ENCODE results near the gene DSG2.

The DSG2 gene

GRCh38 chr18:31558567-31558966 is 60.6 kb downstream of the DSG2 start:
- no peak for DNase-seq

DNA sequence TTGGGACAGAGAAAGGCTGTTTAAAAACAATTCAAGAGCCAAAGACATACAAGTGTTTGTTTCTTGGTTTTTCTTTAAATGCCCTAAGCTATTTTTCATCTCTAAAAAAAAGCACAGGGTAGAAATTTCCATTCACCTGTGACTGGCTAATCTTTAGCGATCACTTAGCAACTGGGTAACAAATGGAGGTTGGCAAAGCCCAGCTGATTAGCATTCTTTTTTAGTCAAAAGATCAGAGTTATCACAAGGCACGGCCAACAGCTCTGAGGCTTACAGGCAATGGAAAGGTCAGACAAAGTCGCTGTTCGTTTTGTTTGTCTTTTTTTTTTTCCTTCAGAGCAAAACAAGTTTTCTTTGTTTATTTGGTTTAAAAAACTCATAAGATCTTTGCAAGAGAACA is 64.7 kb downstream of the DSG2 start:
- no peak for DNase-seq

DNA sequence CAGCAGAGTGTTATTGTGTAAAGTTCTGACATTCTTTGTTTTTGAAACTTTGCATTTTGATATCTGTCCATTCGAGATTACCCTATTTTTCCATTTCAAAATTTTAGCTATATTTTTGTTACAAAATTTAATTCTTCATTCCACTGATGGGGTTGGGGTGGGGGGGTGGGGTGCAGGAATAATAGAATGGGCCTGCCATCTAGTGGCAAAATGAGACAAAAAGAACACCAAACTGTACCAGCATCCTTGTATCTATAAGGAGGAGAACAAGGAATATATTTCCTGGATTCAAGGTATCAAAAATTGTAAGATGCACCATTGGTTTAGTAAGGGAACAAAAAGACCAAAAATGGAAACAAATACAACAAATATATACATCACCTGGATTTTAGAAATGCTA is 65.8 kb downstream of the DSG2 start:
- DNase-seq = no peak

DNA sequence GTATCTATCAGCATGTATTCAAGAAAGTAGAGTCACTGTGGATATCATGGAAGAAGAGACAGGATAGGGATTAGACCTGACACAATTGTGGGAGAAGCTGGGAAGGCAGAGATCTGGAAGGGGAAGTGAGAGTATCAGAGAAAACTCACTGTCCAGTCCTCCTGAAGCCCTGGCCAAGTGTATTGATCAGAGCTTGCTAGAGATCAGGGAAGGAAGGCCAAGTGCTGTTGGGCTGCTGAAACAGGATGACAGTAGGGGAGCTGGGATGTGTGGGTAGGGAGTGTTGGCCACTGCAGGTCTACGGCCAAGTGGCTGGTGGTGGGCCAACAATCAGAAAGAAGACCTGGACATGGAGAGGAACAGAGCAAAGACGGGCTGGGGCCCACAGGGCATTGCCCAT is 67.4 kb downstream of the DSG2 start:
- no peak for DNase-seq

- DNase-seq = no peak
These were observed 68.0 kb downstream of the DSG2 start for GRCh38 chr18:31565782-31566512.

DNA sequence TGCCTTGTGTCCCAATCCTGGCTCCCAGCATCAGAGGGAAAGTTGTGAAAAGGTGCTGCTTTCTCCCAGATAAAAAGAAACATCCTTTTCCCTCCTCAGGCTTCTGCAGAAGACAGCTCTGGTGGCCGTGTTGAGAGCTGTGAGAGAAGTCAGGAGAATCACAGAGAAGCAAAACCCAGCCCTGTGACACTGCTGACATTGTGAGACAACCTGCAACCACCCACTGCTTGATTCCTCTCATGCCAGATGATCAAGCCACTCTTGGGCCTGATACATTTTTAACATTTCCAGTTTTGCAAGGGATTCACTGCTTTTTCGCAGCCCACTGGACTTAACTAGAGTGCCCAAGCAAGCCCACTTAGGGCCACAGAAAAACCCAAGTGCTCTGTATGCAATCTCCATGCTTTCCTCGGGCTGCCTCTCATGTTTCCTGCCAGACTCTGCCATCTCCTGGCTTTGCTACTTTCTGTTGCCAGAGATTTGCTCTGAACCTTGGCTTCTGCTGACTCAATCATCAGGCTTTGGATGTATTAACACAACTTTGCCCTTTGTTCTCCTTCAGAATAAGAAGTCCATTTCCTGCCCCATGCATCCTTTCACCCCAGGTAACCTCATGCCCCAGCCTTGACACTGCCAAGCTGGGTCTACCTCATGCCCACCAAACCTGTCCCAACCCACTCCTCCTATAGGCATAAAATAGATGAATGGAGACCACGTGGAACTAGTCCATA is 68.8 kb downstream of the DSG2 start:
- no peak for DNase-seq

DNA sequence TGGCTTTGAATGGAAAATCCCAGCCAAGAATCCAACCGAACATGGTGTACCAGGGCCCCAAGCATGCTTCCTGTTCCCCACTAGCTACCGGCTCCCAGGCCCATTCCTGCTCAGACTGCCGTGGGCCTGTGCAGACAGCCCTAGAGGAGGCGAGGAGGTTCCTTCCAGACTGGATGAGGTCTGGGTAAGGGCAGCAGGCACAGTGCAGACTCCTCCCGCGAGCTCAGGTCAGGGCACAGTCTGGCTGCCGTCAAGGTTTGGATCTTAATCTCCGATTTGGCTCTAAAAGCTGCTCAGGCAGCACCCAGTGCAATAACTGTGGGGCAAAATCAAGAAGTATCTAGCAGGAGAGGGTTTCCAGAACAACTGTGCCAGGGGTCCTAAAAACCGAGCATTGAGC is 74.4 kb downstream of the DSG2 start:
- DNase-seq = no peak

- DNase-seq = no peak
These were observed 75.1 kb downstream of the DSG2 start for GRCh38 chr18:31573051-31573450.

DNA sequence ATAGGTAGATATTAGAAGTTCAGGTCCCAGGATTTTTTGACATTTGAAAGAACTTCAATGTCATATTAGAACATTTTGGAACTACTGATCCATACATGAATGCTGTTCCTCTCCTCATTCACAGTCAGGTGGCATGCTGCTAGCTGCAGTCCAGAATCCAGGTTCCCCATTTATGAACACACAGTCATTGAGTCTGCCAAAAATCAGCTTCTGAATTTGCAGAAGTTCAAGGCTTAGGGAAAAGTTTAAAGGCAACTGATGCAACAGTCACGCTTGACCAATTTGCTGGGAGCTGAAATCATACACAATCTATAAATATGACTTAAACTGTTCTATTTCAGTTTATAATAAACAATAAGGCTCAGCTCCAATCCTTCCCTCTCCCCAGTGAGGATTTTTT is 76.4 kb downstream of the DSG2 start:
- DNase-seq = no peak

DNA sequence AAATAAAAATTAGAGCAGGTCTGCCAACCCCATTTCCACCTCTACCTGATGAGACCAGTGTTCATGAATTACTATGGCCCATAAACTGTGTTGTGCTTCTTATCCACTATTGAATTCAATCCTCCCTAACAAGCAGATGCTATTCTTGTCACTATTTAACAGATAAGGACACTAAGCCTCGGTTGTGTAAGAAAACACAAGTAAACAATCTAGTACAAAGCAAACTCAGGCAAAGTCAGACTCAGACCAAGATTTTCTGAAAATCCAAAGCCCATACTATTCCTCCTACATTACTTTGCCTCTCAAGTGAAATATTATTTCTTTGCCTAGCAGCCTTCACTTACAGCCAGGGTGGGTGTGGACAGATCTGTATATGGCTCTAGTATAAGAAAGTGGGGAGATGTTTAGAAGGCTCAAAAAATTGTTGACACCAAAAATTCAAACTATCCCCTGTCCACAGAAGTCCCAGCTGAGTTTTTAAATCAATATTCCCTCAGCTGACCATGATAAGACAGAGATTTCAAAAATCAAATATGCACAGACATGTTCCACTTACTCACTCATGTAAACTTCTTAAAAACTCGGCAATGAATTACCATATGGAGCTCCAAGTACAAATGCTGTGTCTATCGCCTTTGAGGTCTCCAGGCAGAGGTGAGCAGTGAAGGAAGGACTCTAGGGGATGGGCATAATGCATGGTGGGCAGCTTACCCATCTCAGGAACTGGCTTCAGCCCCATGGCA is 77.7 kb downstream of the DSG2 start:
- DNase-seq = no peak

- no peak for DNase-seq
These were observed 78.7 kb downstream of the DSG2 start for GRCh38 chr18:31576670-31577069.

DNA sequence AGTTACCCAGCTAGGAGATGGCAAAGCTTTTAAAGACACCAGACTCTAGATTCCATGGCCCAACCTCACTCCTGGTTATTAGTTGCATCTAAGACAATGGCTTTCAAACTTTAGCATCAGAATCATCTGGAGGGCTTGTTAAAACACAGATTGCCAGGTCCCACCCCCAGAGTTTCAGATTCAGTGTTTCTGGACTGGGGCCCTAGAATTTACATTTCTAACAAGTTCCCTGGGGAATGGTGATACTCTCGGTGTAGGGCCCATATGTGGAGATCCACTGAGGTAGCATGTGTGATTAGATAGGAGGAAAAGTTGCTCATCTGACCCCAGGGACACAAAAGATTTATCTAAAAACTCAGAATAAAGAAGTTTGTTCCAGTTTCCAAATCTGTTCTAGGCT is 79.2 kb downstream of the DSG2 start:
- no peak for DNase-seq

DNA sequence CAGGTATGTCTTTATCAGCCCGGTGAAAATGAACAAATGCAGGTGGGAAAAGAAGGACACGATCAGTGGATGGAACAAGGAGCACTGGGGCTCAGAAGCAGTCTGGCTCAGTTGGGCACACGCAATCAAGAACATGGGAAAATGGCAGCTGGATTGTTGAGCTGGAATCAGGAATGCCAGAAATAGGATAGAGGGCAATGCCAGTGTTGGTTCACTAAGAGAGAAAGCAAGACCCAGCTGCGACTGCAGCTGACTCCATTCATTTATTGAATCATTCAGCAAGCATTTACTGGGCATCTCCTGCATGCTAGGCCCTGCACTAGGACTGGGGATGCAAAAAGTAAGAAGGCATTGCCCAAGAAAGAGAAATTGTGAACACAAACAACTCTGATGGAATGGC is 80.1 kb downstream of the DSG2 start:
- no peak for DNase-seq

DNA sequence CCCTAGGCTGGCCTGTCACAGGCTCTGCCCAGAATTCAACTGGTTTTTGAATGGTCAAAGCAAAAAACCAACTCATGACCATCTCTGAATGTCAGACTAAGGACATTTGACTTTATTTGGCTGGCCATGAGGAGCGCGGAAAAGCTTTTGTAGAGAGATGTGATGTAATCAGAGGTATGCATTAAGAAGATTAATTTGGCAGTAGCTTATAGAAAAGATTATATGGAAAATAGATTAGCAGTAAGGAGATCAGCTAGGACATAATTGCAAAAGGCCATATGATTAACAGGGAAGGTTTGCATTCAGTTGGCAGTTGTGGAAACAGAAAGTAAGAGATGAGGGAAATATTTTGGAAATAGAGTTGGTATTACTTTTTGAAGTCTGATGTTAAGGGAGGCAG is 81.4 kb downstream of the DSG2 start:
- DNase-seq = no peak

DNA sequence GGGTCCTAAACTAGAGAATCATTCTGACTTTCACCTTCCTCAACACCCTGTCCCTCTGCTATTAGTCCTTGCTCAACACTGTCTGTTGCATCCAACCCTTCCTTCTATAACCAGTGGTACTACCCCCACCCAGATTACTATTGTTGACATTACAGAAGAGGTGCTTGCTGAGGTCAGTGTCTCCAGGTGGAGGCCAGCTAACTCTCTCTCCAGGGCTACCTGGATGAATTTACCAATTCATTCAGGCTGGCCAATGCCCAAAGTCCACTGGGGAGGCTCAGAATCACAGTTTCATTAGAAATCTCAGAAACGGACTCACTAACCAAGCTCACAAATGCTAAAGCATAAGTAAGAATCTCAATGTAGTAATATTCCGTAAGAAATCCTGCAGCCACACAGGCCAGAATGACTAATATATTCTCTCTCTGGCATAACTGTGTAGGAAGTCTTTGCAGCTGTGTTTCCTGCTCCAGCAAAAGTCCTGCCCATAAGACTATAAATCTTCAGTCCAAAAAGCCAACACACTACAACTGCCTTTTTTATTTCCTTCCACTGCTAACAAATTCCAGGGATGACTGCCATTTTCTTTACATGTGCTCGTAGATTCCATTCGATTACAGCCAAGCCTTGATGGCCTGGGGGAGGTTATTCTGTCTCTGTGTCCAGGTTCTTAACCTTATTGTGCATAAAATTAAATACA is 83.7 kb downstream of the DSG2 start:
- DNase-seq = no peak

GRCh38 chr18:31583185-31583854 is 85.3 kb downstream of the DSG2 start:
- DNase-seq = no peak

DNA sequence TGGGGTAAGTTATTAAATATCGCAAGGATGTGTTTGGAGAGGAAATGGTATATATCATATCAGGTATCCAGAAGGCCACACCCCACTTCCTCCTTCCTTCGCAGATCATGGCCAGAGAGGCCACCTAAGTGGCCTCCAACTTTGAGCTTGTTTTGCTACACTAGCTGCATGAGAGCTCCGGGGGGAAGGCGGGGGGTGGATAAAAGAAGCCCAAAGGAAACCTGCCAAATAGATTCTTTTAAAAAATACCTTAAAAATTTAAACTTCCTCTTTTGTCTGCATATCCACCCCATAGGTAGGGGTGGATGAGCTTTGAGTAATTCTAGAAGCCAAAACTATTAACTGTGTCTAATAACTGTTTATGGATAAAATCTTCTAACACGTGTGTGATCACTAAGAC is 88.0 kb downstream of the DSG2 start:
- DNase-seq = no peak

DNA sequence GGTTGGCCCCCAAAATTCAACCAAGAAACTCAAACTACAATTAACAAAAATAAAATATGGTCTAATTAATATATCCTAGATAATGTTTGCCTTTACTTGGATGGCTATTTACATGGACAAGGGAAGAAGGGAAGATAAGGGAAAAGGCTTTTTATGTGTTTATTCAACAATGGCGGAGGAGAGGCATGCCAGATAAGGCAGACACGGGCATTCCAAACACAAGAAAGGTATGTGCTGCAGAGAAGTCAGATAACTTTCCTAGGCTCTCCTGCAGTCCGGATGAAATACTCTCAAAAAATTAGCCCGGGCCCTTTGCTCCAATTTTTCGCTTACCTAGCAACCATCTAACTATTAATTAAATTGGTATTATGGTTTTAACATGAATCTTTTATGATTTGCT is 88.6 kb downstream of the DSG2 start:
- no peak for DNase-seq

- no peak for DNase-seq
These were observed 89.6 kb downstream of the DSG2 start for GRCh38 chr18:31587529-31587928.

GRCh38 chr18:31590570-31590969 is 92.6 kb downstream of the DSG2 start:
- no peak for DNase-seq

GRCh38 chr18:31591113-31591512 is 93.1 kb downstream of the DSG2 start:
- DNase-seq = no peak

DNA sequence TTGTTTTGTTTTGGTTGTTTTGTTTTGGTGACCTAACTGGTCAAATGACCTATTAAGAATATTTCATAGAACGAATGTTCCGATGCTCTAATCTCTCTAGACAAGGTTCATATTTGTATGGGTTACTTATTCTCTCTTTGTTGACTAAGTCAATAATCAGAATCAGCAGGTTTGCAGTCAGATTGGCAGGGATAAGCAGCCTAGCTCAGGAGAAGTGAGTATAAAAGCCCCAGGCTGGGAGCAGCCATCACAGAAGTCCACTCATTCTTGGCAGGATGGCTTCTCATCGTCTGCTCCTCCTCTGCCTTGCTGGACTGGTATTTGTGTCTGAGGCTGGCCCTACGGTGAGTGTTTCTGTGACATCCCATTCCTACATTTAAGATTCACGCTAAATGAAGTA is 93.7 kb downstream of the DSG2 start, which contains the start of gene TTR:
Gene TTR, plus strand, starts transcription at position 250 of the 400 bp plus-strand sequence. Its CDS starts 26 bp downstream, at position 276.
- DNase-seq = no peak
